Rectal smooth muscle tissue (tissue), 1 donor: ENCODE measurements around the gene FCSK.
"Not testable (repeated sequence)": the region's sequence is repeated elsewhere in the genome, so short reads cannot be mapped to it uniquely, and the experiment has no call there.

Experiments used
- H3K27ac ChIP-seq: one replicate; pipeline ENCODE4 v1.7.0; 2013; ENCODE audit warnings: low read depth, low read length, inconsistent platforms
- H3K27me3 ChIP-seq: one replicate; pipeline ENCODE4 v1.7.0; 2013; ENCODE audit warnings: low read length; ENCODE audit not compliant: control insufficient read depth, insufficient read depth
- H3K36me3 ChIP-seq: one replicate; pipeline ENCODE4 v1.7.0; 2013; ENCODE audit warnings: low read length; ENCODE audit not compliant: control insufficient read depth, insufficient read depth
- H3K4me1 ChIP-seq: one replicate; pipeline ENCODE4 v1.7.0; 2013; ENCODE audit warnings: low read length; ENCODE audit not compliant: control insufficient read depth, insufficient read depth
- H3K4me3 ChIP-seq: one replicate; pipeline ENCODE4 v1.7.0; 2013; ENCODE audit warnings: low read length
- H3K9ac ChIP-seq: one replicate; pipeline ENCODE4 v1.7.0; 2013; ENCODE audit warnings: low read length

The FCSK gene

DNA sequence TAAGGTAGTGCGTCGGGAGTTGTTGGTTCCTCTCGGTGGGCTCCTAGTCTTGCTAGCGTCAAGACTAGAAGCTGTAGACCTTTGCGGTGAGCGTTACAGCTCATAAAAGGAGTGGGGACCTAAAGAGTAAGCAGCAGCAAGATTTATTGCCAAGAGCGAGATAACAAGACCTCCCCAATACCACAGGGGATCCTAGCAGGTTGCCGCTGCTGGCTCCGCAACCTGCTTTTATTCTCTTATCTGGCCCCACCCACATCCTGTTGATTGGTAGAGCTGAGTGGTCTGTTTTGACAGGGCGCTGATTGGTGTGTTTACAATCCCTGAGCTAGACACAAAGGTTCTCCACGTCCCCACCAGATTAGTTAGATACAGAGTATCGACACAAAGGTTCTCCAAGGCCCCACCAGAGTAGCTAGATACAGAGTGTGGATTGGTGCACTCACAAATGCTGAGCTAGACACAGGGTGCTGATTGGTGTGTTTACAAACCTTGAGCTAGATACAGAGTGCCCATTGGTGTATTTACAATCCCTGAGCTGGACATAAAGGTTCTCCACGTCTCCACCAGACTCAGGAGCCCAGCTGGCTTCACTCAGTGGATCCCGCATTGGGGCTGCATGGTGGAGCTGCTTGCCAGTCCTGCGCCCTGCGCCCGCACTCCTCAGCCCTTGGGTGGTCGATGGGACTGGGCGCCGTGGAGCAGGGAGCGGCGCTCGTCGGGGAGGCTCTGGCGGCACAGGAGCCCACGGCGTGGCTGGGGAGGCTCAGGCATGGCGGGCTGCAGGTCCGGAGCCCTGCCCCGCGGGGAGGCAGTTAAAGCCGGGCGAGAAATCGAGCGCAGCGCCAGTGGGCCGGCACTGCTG lies 4.0 kb upstream of the FCSK start:
- H3K4me3 ChIP-seq, H3K4me1 ChIP-seq, H3K27ac ChIP-seq, H3K36me3 ChIP-seq, H3K27me3 ChIP-seq, H3K9ac ChIP-seq: not testable (repeated sequence)

DNA sequence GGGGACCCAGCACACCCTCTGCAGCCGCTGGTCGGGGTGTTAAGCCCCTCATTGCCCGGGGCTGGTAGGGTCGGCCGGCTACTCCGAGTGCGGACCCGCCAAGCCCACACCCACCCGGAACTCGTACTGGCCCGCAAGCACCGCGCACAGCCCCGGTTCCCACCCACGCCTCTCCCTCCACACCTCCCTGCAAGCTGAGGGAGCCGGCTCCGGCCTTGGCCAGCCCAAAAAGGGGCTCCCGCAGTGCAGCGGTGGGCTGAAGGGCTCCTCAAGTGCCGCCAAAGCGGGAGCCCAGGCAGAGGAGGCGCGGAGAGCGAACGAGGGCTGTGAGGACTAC lies 3.4 kb upstream of the FCSK start:
- H3K36me3 ChIP-seq, H3K27ac ChIP-seq, H3K27me3 ChIP-seq, H3K9ac ChIP-seq, H3K4me3 ChIP-seq, H3K4me1 ChIP-seq: not testable (repeated sequence)

DNA sequence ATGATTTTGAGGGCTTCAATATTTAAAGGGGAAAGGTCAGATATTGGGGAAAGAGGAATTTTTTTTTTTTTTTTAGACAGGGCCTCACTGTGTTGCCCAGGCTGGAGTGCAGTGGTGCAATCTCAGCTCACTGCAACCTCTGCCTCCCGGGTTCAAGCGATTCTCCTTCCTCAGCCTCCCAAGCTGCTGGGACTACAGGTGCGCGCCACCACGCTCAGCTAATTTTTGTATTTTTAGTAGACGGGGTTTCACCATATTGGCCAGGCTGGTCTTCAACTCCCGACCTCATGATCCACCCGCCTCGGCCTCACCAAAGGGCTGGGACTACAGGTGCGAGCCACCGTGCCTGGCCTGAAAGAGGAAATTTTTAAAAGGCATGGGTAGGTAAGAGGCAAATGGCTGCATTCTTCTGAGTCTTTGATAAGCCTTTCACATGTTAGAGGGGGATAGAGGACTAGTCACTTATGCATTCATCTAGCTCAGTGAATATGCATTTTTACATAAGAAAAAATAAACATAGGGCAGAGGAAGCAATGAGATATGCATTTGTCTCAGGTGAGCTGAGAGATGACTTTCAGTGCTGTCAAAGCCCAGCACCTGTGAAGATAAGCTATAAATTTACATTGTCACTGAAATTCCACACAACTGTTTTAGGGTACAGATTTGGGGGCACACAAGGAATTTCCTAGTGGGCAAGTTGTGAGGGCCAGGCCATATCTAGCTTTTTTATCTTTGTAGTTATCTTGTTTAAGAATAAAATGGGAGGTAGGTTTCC lies 1.1 kb upstream of the FCSK start:
- H3K9ac ChIP-seq: peak overlapping the region; percentile 40

DNA sequence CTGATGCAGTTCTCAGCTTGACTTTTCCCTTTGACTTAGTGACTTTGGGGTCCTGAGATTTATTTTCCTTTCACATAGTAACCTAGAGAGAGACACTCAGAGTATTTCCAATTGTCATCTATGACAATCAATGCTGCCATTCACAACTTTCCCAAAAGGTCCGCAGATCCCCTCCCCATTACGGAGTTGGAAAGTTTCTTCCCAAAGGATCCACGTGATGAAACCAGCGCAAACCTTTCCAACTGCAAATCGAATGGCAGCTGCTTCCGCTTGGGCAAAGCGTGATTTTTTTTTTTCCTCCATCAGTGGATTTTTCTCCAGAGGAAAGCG lies 538 bp upstream of the FCSK start:
- Histone ChIP-seq H3K4me3 (peak overlapping the region; percentile 86), H3K27ac (peak overlapping the region; percentile 96), H3K36me3 (no peaks in the 10 kb centered on the region), H3K9ac (peak overlapping the region; percentile 40), H3K4me1 (peaks cover 3% of the 10 kb centered on the region), H3K27me3 (no peaks in the 10 kb centered on the region)

More for the DNA sequence above, 1.1 kb upstream of the FCSK start:
- no peaks in the 10 kb centered on the region for H3K27me3 ChIP-seq
- H3K27ac ChIP-seq: no peak overlapping the region
- H3K36me3 ChIP-seq: no peaks in the 10 kb centered on the region
- H3K4me1 ChIP-seq: peaks cover 3% of the 10 kb centered on the region
- H3K4me3 ChIP-seq: peak overlapping the region; percentile 86

DNA sequence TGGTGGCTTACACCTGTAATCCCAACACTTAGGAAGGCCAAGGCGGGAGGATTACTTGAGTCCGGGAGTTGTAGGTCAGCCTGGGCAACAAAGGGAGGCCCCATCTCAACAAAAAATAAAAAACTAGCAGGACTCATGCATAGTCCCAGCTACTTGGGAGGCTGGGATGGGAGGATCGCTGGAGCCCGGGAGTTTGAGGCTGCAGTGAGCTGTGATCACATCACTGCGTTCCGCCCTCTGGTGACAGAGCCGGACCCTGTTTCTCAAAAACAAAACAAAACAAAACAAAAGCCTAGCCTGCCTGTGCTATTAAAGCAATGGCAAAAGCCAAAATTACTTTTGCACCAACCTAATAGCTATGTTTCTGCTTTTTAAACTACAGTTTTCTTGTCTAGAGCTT lies 1.5 kb downstream of the FCSK start:
- H3K4me3 ChIP-seq: no peak overlapping the region
- peaks cover 3% of the 10 kb centered on the region for H3K4me1 ChIP-seq
- no peaks in the 10 kb centered on the region for H3K27me3 ChIP-seq
- H3K9ac ChIP-seq: no peak overlapping the region
- H3K27ac ChIP-seq: no peak overlapping the region
- no peaks in the 10 kb centered on the region for H3K36me3 ChIP-seq

DNA sequence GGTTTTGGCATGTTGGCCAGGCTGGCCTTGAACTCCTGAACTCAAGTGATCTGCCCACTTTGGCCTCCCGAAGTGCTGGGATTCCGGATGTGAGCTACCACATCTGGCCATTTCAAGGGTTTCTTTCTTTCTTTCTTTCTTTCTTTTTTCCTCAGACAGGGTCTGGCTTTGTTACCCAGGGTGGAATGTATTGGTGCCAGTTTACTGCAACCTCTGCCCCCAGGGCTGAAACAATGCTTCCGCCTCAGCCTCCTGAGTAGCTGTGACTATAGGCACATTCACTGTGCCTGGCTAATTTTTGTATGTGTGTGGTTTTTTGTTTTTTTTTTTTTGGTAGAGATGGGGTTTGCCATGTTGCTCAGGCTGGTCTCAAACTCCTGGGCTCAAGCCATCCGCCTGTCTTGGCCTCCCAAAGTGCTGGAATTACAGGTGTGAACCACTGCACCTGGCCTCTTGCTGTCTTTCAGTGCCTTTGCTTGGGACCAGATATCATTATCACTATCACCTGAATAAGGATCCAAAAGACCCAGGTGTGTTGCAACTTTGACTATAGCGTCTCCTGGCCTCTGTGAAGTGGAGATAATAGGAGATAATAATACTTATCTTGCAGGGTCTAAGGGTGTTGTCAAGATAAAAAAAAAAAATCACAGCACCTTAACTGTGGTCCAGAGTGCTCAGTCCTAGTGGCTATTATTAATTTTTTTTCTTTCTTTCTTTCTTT lies 3.2 kb downstream of the FCSK start:
- peaks cover 3% of the 10 kb centered on the region for H3K4me1 ChIP-seq
- no peak overlapping the region for H3K9ac ChIP-seq
- H3K36me3 ChIP-seq: no peaks in the 10 kb centered on the region
- H3K4me3 ChIP-seq: no peak overlapping the region
- no peak overlapping the region for H3K27ac ChIP-seq
- H3K27me3 ChIP-seq: no peaks in the 10 kb centered on the region

DNA sequence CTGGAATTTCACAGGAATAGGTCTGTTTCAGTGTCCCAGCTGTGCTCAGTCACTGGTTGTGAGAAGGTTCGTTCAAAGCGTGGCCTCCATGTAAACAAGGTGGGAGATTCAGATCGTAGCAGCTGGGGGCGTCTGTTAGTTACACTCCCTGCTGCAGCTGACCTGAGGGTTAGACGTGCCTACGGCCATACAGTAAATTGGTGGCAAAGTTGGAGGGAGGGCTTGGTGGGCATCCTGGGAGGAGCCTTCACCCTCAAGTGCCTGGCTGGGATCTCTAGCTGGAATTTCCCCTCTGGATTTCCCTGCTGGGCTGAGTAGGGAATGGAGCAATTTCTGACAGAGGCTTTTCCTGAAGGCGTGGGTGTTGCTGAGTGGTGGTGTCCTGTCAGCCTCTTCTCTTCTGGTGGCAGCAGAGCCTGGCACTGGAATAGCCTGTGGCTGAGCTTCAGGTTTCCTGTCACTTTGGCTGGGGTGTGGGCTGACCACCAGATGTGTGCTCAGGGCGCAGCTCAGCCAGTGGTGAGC lies 6.4 kb downstream of the FCSK start:
- H3K27ac ChIP-seq: no peak overlapping the region
- no peaks in the 10 kb centered on the region for H3K27me3 ChIP-seq
- no peak overlapping the region for H3K4me3 ChIP-seq
- H3K36me3 ChIP-seq: peaks cover 13% of the 10 kb centered on the region
- H3K9ac ChIP-seq: no peak overlapping the region
- no peaks in the 10 kb centered on the region for H3K4me1 ChIP-seq

DNA sequence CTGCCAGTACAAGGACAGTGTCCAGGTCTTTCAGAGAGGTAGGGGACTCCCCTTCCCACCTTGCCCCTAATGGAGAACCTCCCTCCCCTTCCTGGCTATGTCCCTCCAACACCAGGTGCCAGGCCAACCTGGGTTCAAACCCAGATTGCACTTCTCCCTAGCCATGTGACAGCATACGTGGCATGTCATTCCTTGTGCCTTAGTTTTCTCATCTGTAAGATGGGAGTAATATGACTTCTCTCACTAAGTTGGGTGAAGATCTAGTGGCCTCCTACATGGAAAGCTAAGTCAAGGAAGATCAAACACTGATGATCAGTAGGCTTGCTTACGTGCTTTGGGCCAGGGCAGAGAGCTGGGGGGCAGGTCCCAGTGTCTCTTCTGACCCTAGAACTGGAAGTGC lies 8.8 kb downstream of the FCSK start:
- H3K36me3 ChIP-seq: peaks cover 13% of the 10 kb centered on the region
- no peak overlapping the region for H3K27ac ChIP-seq

DNA sequence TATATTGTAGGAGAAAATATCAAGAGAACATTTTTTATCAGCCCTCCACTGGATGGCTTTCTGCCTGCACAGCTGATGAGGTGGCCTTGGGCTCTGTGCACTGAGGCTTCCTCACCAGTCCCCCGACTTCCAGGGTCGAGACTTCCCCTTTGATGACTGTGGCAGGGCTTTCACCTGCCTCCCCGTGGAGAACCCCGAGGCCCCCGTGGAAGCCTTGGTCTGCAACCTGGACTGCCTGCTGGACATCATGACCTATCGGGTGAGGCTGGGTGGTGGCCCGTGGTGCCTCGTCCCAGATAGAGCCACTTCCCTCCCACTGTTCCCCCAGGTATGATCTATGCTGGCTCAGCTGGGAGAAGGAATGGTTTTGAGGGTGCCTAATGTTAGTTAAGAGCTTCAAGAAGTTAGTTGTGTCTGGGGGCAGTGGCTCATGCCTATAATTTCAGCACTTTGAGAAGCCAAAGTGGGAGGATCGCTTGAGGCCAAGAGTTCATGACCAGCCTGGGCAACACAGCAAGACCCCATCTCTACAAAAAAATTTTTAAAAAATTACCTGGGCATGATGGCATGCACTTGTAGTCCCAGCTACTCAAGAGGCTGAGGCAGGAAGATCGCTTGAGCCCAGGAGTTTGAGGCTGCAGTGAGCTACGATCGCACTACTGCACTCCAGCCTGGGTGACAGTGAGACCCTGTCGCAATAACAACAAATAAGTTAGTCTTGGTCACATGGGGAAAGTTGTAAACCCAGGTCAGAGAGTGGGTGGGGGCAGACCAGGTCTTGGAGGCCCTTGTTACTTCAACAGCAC lies 11.8 kb downstream of the FCSK start:
- no peak overlapping the region for H3K4me3 ChIP-seq
- no peaks in the 10 kb centered on the region for H3K4me1 ChIP-seq
- no peaks in the 10 kb centered on the region for H3K27me3 ChIP-seq
- H3K9ac ChIP-seq: no peak overlapping the region
- H3K27ac ChIP-seq: no peak overlapping the region
- H3K36me3 ChIP-seq: peaks cover 13% of the 10 kb centered on the region

More for the DNA sequence above, 8.8 kb downstream of the FCSK start:
- no peaks in the 10 kb centered on the region for H3K27me3 ChIP-seq
- no peak overlapping the region for H3K4me3 ChIP-seq
- no peak overlapping the region for H3K9ac ChIP-seq
- no peaks in the 10 kb centered on the region for H3K4me1 ChIP-seq

DNA sequence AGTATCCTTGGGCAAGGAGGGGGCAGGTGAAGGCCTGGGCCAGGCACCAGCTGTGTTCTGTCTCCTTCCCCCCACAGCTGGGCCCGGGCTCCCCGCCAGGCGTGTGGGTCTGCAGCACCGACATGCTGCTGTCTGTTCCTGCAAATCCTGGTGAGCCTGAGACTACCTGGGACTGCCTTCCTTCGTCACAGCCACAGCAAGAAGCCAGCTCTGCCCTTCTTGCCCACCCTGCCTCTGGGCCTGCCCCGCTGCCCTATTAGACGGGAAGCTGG lies 12.3 kb downstream of the FCSK start:
- H3K36me3 ChIP-seq: peaks cover 13% of the 10 kb centered on the region
- H3K4me1 ChIP-seq: no peaks in the 10 kb centered on the region
- no peaks in the 10 kb centered on the region for H3K27me3 ChIP-seq
- H3K9ac ChIP-seq: no peak overlapping the region
- H3K27ac ChIP-seq: no peak overlapping the region
- no peak overlapping the region for H3K4me3 ChIP-seq

DNA sequence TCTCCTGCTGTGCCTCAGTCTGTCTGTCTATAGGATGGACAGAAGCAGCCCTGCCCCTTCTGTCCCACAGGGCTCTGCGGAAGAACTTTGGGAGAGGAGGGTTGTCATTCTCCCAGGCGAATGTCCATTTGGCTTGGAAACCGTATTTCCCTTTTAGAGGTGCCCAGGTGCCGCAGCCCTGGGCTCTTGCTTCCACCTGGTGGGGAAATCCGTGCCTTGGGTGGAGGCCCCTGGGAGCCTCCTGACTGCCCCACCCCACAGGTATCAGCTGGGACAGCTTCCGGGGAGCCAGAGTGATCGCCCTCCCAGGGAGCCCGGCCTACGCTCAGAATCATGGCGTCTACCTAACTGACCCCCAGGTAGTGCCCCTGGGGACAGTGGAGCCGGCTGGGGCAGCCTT lies 12.7 kb downstream of the FCSK start:
- Histone ChIP-seq H3K27ac (no peak overlapping the region), H3K36me3 (peaks cover 13% of the 10 kb centered on the region), H3K4me1 (no peaks in the 10 kb centered on the region), H3K9ac (no peak overlapping the region), H3K27me3 (no peaks in the 10 kb centered on the region), H3K4me3 (no peak overlapping the region)

DNA sequence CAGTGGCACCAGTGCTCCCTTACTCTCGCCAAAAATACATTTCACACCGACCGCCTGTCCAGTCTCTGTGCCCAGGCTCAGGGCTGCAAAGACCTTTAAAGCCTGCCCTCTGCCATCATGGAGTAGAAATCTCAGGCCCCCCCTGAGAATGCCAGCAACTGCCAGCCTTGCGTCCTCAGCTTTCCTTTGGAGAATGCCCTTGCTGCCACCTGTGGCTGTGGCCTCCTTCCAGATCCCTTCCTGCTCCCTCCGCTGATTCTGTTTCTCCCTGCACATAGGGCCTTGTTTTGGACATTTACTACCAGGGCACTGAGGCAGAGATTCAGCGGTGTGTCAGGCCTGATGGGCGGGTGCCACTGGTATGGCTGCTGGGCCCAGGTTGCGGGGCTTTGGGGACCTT lies 13.2 kb downstream of the FCSK start:
- Histone ChIP-seq H3K27ac (no peak overlapping the region), H3K4me1 (no peaks in the 10 kb centered on the region), H3K36me3 (peaks cover 18% of the 10 kb centered on the region), H3K27me3 (no peaks in the 10 kb centered on the region), H3K4me3 (no peak overlapping the region), H3K9ac (no peak overlapping the region)
